Activated T-cell treated with anti-CD3 and anti-CD28 coated beads, Interleukin-2, amount 50 U/mL, for 4 hours (primary cell): Measurements from ENCODE around the gene VAPA. TPM values are rescaled to one million over a fixed set of nuclear protein-coding genes. Genes with fewer than 3 reads are reported as not detected.
A peak's percentile ranks its signal among the peaks of the same experiment; 100 is the strongest.

Experiments
- ATAC-seq, 2 donors: fragments of 200-7000 bp; cut with Tn5 transposase; one replicate each; pipeline ENCODE4 v1.10.0; 2021
- DNase-seq: peaks from one replicate; pipeline ENCODE4 v3.0.0-alpha.2; 2020
- H3K27me3 Mint-ChIP-seq: one replicate; pipeline ENCODE4 v1.8.0; 2021; ENCODE audit warnings: low read depth, mixed read lengths
- H3K36me3 Mint-ChIP-seq: one replicate; pipeline ENCODE4 v1.8.0; 2022; ENCODE audit warnings: mixed read lengths; ENCODE audit not compliant: insufficient read depth
- H3K4me1 Mint-ChIP-seq: one replicate; pipeline ENCODE4 v1.8.0; 2021; ENCODE audit warnings: low read depth, mixed read lengths
- H3K4me3 Mint-ChIP-seq: one replicate; pipeline ENCODE4 v1.8.0; 2021; ENCODE audit warnings: mild to moderate bottlenecking, moderate library complexity, mixed read lengths
- H3K9me3 Mint-ChIP-seq: one replicate; pipeline ENCODE4 v1.8.0; 2021; ENCODE audit warnings: mixed read lengths
- total RNA-seq, 3 donors: library from RNA; stranded (reverse); gene quantifications; one replicate each; pipeline ENCODE4 v1.2.1, GENCODE V29; 2021

Gene VAPA
- total RNA-seq, result 100 to 1,000 TPM; 220 to 245 (median 229) TPM

- peaks cover 5% of the 10 kb centered on the region for H3K27me3 Mint-ChIP-seq
- H3K4me1 Mint-ChIP-seq, result peaks cover 23% of the 10 kb centered on the region
- DNase-seq (peak; percentile 87), ATAC-seq (peak; percentile 84 to 85)
- peak within 1 kb of the TSS; percentile 89 for H3K4me3 Mint-ChIP-seq
- no peaks in the 10 kb centered on the region for H3K9me3 Mint-ChIP-seq
- peaks cover 3% of the 10 kb centered on the region for H3K36me3 Mint-ChIP-seq
These were observed at the start of gene VAPA for GRCh38 chr18:9913526-9914333. Gene VAPA (plus strand): TSS chr18:9914016. CDS start chr18:9914257, 241 bp downstream.

GRCh38 chr18:9865764-9866490, 47.9 kb upstream of the VAPA start:
- ATAC-seq, result no peak
- Mint-ChIP-seq H3K27me3 (peaks cover 6% of the 10 kb centered on the region), H3K9me3 (peaks cover 15% of the 10 kb centered on the region), H3K4me3 (no peak overlapping the region), H3K4me1 (peaks cover 2% of the 10 kb centered on the region), H3K36me3 (peaks cover 5% of the 10 kb centered on the region)
- DNase-seq, result no peak

GRCh38 chr18:9866627-9867026, 47.2 kb upstream of the VAPA start:
- ATAC-seq, result no peak
- Mint-ChIP-seq H3K9me3 (peaks cover 15% of the 10 kb centered on the region), H3K4me3 (no peak overlapping the region), H3K27me3 (peaks cover 12% of the 10 kb centered on the region), H3K4me1 (peaks cover under 1% of the 10 kb centered on the region), H3K36me3 (peaks cover 5% of the 10 kb centered on the region)
- no peak for DNase-seq

- peaks cover 12% of the 10 kb centered on the region for H3K27me3 Mint-ChIP-seq
- H3K4me3 Mint-ChIP-seq, result no peak overlapping the region
- H3K9me3 Mint-ChIP-seq, result peaks cover 15% of the 10 kb centered on the region
- ATAC-seq, result no peak
- peaks cover 5% of the 10 kb centered on the region for H3K36me3 Mint-ChIP-seq
- no peak for DNase-seq
- H3K4me1 Mint-ChIP-seq, result no peaks in the 10 kb centered on the region
These were observed 46.7 kb upstream of the VAPA start for GRCh38 chr18:9867071-9867594.

- no peak for DNase-seq
- H3K27me3 Mint-ChIP-seq, result peaks cover 12% of the 10 kb centered on the region
- no peak overlapping the region for H3K4me3 Mint-ChIP-seq
- no peak for ATAC-seq
- H3K9me3 Mint-ChIP-seq, result peaks cover 15% of the 10 kb centered on the region
- no peaks in the 10 kb centered on the region for H3K4me1 Mint-ChIP-seq
- H3K36me3 Mint-ChIP-seq, result peaks cover 5% of the 10 kb centered on the region
These were observed 44.7 kb upstream of the VAPA start for GRCh38 chr18:9868857-9869714.

GRCh38 chr18:9869715-9870430, 43.9 kb upstream of the VAPA start:
- no peaks in the 10 kb centered on the region for H3K4me1 Mint-ChIP-seq
- H3K4me3 Mint-ChIP-seq, result no peak overlapping the region
- peaks cover 5% of the 10 kb centered on the region for H3K36me3 Mint-ChIP-seq
- DNase-seq (no peak), ATAC-seq (no peak)
- peaks cover 15% of the 10 kb centered on the region for H3K9me3 Mint-ChIP-seq
- peaks cover 12% of the 10 kb centered on the region for H3K27me3 Mint-ChIP-seq

- Mint-ChIP-seq H3K4me1 (no peaks in the 10 kb centered on the region), H3K9me3 (peaks cover 13% of the 10 kb centered on the region), H3K36me3 (peaks cover 3% of the 10 kb centered on the region), H3K27me3 (peaks cover 12% of the 10 kb centered on the region), H3K4me3 (no peak overlapping the region)
- ATAC-seq, result no peak
- DNase-seq, result no peak
These were observed 43.3 kb upstream of the VAPA start for GRCh38 chr18:9870431-9871008.

GRCh38 chr18:9871244-9871746, 42.5 kb upstream of the VAPA start:
- Mint-ChIP-seq H3K4me1 (no peaks in the 10 kb centered on the region), H3K27me3 (peaks cover 11% of the 10 kb centered on the region), H3K4me3 (no peak overlapping the region), H3K36me3 (no peaks in the 10 kb centered on the region), H3K9me3 (peaks cover 5% of the 10 kb centered on the region)
- DNase-seq (no peak), ATAC-seq (no peak)

- peaks cover 18% of the 10 kb centered on the region for H3K27me3 Mint-ChIP-seq
- H3K4me3 Mint-ChIP-seq, result no peak overlapping the region
- no peaks in the 10 kb centered on the region for H3K36me3 Mint-ChIP-seq
- H3K4me1 Mint-ChIP-seq, result peaks cover 11% of the 10 kb centered on the region
- DNase-seq (no peak), ATAC-seq (no peak)
- no peaks in the 10 kb centered on the region for H3K9me3 Mint-ChIP-seq
These were observed 41.0 kb upstream of the VAPA start for GRCh38 chr18:9872823-9873222.

- Mint-ChIP-seq H3K9me3 (no peaks in the 10 kb centered on the region), H3K27me3 (peaks cover 18% of the 10 kb centered on the region), H3K36me3 (no peaks in the 10 kb centered on the region), H3K4me1 (peaks cover 11% of the 10 kb centered on the region), H3K4me3 (no peak overlapping the region)
- no peak for ATAC-seq
- DNase-seq, result no peak
These were observed 39.1 kb upstream of the VAPA start for GRCh38 chr18:9874728-9875127.

- peaks cover 12% of the 10 kb centered on the region for H3K27me3 Mint-ChIP-seq
These were observed 37.5 kb upstream of the VAPA start for GRCh38 chr18:9876212-9876866.

GRCh38 chr18:9876867-9877654, 36.8 kb upstream of the VAPA start:
- no peak for DNase-seq
- no peaks in the 10 kb centered on the region for H3K9me3 Mint-ChIP-seq
- no peaks in the 10 kb centered on the region for H3K36me3 Mint-ChIP-seq
- H3K4me1 Mint-ChIP-seq, result peaks cover 11% of the 10 kb centered on the region
- no peak overlapping the region for H3K4me3 Mint-ChIP-seq
- peaks cover 9% of the 10 kb centered on the region for H3K27me3 Mint-ChIP-seq
- ATAC-seq, result peak; percentile 84

More at GRCh38 chr18:9876212-9876866, 37.5 kb upstream of the VAPA start:
- H3K9me3 Mint-ChIP-seq, result no peaks in the 10 kb centered on the region
- DNase-seq (no peak), ATAC-seq (no peak)
- no peaks in the 10 kb centered on the region for H3K36me3 Mint-ChIP-seq
- H3K4me1 Mint-ChIP-seq, result peaks cover 11% of the 10 kb centered on the region
- no peak overlapping the region for H3K4me3 Mint-ChIP-seq
